PFSK-1 (cell line): Measurements from ENCODE around the gene CDCA7.

ENCODE experiments used
- FOXP2 ChIP-seq: optimal IDR thresholded peaks from 2 replicates; pipeline ENCODE3; 2011; ENCODE audit warnings: borderline replicate concordance, control low read depth, inconsistent platforms; ENCODE audit not compliant: insufficient read depth; ENCODE audit errors: extremely low read length, extremely low read depth
- POLR2AphosphoS5 ChIP-seq: IDR thresholded peaks from 2 replicates; pipeline ENCODE4 v1.6.1; 2012; ENCODE audit warnings: low read depth, mild to moderate bottlenecking, control low read depth, low read length, moderate library complexity
- SIN3A ChIP-seq: IDR thresholded peaks from 2 replicates; pipeline ENCODE4 v1.6.1; 2012; ENCODE audit warnings: mild to moderate bottlenecking, low read length, moderate library complexity, borderline replicate concordance; ENCODE audit not compliant: insufficient read depth
- TAF1 ChIP-seq: IDR thresholded peaks from 2 replicates; pipeline ENCODE4 v1.6.1; 2012; ENCODE audit warnings: low read length, control low read depth, borderline replicate concordance; ENCODE audit not compliant: insufficient read depth
- TF ChIP-seq, protein P1 (sequence below), 2 experiments: IDR thresholded peaks; 2 replicates each; pipeline versions ENCODE4 v1.6.1 to v1.8.0; 2011 to 2012; ENCODE audit warnings: low read depth in 2 of 2, low read length in 2 of 2, control low read depth in 1 of 2, inconsistent platforms in 1 of 2, mild to moderate bottlenecking in 1 of 2, moderate library complexity in 1 of 2; ENCODE audit not compliant: insufficient read depth in 1 of 2

Gene CDCA7

DNA sequence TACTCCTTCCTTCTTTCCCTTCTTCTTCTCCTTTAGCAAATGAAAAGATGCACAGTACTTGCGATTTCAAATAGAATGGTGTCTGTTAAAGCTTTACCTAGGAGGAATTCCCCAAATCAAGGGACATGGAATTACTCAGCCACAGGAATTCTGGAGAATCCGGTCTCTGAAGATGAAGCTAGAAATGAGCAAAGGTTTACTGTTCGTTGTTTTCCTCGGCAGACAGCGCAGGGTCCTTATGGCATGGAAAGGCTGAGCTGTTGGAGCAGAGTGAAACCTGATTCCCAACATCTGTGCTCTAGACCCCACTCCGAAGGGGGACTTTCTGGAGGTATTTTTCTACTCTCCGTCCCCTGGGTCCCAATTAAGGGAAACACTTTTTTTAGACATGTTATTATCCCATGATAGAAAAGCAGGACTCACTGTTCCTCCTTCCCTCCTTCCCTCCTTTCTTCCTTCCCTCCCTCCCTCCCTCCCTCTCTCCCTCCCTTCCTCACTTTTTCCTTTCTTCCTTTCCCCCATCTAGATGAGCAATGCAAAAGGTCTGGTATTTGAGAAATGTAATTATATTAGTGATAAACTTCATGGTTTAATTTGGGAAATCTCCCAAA, 47.1 kb downstream of the CDCA7 start:
- TF ChIP-seq POLR2AphosphoS5: no peak
- TF ChIP-seq TAF1: no peak
- TF ChIP-seq FOXP2: no peak

DNA sequence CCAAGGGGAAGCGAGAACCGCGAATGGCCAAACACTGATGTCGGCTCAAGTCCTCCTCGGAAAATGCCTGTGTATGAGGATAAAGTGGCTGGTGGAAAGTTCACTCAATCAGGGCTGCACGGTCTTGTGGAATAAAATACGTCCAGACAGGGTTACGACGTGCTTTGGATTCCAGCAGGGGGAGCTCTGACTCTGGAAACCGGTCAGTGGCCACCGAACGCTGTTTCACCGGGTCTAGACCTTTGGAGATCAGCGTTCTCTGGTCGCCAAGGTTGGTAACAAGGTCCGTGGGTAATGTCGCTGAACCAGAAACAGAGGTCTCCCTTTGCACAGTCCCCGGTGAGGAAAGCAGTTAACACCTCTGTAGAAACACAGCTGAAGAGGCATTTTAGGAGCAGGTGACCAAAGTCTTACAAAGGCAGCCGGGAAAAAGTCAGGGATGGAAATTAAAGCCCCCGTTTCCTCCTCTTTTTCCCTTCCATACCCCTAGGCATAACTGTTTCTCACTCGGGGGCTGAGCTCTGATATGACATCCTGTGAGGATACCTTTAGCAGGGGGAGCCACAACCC, 47.8 kb downstream of the CDCA7 start:
- no peak for TF ChIP-seq SIN3A
- TF ChIP-seq, protein P1, sequence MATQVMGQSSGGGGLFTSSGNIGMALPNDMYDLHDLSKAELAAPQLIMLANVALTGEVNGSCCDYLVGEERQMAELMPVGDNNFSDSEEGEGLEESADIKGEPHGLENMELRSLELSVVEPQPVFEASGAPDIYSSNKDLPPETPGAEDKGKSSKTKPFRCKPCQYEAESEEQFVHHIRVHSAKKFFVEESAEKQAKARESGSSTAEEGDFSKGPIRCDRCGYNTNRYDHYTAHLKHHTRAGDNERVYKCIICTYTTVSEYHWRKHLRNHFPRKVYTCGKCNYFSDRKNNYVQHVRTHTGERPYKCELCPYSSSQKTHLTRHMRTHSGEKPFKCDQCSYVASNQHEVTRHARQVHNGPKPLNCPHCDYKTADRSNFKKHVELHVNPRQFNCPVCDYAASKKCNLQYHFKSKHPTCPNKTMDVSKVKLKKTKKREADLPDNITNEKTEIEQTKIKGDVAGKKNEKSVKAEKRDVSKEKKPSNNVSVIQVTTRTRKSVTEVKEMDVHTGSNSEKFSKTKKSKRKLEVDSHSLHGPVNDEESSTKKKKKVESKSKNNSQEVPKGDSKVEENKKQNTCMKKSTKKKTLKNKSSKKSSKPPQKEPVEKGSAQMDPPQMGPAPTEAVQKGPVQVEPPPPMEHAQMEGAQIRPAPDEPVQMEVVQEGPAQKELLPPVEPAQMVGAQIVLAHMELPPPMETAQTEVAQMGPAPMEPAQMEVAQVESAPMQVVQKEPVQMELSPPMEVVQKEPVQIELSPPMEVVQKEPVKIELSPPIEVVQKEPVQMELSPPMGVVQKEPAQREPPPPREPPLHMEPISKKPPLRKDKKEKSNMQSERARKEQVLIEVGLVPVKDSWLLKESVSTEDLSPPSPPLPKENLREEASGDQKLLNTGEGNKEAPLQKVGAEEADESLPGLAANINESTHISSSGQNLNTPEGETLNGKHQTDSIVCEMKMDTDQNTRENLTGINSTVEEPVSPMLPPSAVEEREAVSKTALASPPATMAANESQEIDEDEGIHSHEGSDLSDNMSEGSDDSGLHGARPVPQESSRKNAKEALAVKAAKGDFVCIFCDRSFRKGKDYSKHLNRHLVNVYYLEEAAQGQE (IDR thresholded peaks at IDR 0.05; ENCODE audit: insufficient read depth in 1 of 2, low read depth in 2 of 2, low read length in 2 of 2): no peak
- TF ChIP-seq POLR2AphosphoS5: no peak
- no peak for TF ChIP-seq FOXP2
- TF ChIP-seq TAF1: no peak

DNA sequence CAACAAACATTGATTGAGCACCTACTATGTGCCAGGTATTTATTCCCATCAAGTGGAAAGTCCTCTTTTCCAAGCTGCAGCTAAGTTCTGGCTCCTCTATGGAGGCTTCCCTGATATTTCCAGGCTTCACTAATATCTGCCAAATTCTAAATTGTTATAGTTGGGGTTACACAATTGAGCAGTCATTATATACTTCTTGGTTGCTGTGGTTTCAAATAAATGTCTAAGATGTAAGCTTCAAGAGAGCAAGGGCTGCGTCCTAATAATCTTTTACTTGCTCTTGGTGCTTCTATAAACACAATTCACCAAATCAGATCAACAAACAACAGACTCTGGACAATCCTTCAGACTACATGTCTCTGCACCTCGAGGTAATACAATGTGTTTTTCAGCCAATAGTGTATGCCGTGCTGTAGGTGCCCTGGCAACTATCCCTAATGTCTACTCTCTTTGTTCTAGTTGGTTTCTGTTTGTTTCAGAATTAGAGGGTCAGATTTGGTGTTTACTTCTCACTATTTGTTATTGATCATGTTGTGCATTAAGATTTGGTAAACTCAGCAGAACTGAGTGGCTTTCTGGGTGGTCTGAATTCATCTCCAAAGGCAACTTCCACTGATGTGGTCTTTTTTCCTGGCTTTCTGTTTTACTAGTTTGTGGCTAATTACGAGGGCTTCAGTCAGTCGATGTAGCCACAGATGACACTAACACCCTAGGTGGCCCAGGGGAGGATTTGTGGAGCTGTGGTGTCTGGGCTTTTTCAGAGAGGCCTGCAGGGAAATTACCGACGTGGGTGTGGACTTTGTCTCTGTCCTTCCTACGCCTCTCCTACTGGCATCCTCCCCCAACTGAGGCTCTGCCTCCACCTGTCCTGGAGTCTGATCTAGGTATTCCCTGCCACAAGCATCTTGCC, 50.4 kb downstream of the CDCA7 start:
- TF ChIP-seq SIN3A (no peak), TAF1 (no peak), POLR2AphosphoS5 (no peak), FOXP2 (no peak)
- TF ChIP-seq, protein P1 (IDR thresholded peaks at IDR 0.05; ENCODE audit: insufficient read depth in 1 of 2, low read depth in 2 of 2, low read length in 2 of 2): no peak

DNA sequence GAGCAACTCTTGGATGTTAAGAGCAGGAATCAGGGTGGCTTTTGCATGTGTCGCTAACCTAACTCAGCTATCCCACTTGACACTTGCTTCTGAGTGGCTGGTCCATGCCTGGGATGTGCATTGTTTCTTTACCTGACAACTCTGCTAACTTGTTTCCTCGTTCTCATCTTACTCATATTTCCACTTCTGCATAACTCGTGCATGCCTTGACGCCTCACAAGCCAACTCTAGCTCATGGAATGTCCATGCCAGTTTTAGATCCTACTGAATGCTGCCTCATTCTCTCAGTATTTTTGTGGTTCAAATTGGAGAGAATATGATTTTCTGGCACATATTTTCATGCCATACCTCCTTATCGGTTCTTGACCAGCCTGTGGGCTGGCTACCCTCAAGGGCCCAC, 52.5 kb downstream of the CDCA7 start:
- TF ChIP-seq, protein P1 (IDR thresholded peaks at IDR 0.05; ENCODE audit: insufficient read depth in 1 of 2, low read depth in 2 of 2, low read length in 2 of 2): no peak
- TF ChIP-seq FOXP2 (no peak), POLR2AphosphoS5 (no peak), TAF1 (no peak), SIN3A (no peak)

DNA sequence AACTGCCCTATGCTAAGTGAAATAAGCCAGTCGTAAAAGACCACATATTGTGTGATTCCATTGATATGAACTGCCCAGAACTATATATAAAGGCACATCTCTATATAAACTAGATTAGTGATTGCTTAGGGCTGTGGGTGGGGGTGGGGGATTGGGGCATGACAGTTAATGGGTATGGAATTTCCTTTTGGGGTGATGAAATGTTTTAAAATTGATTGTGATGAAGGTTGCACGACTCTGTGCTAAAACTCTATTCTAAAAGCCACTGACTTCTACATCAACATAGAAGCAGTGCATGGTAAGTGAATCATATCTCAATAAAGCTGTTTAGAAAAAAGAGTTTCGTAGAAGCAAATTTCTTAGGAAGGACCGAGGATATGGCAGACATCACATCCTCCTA, 53.0 kb downstream of the CDCA7 start:
- TF ChIP-seq TAF1: no peak

DNA sequence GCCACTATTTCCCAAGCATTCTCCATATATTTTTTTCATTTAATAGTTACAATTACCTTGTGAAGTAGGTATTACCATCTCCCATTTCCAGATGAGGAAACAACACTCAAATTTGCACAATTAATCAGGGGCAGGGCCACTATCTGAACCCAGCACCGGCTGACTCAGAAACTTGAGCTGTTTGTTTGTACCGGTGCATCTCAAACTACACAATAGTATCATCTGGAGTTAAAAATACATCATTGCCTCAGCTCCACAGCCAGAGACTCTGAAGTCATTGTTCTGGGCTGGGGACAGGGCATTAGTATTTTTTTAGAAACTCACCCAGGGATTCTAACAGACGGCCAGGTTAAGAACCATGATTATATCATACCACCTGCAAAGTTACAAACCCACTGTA, 55.9 kb downstream of the CDCA7 start:
- TF ChIP-seq SIN3A (no peak), POLR2AphosphoS5 (no peak), TAF1 (no peak), FOXP2 (no peak)
- TF ChIP-seq, protein P1 (IDR thresholded peaks at IDR 0.05; ENCODE audit: insufficient read depth in 1 of 2, low read depth in 2 of 2, low read length in 2 of 2): no peak
